ENCODE measurements around the gene CLDN11.

The CLDN11 gene

DNA sequence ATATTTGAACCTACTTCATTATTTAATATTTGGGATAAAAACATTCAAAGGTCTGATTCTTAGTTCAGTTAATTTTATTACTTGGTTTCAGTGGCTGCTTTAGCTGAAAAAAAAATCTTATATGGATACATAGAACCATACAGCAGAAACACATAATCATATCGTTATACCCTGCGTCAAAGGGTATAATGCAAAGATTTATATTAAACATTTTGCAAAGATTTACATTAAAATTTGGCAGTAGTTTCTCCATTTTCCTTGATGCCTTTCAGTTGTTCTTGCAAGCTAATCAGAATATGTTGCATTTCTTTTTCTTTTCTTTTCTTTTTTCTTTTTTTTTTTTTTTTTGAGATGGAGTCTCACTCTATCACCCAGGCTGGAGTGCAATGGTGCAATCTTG, 31.4 kb downstream of the CLDN11 start:
- H3K36me3 ChIP-seq (ENCODE audit: control insufficient read depth, insufficient read depth, low read length, severe bottlenecking) = no peaks in the 10 kb centered on the region
- H3K4me3 ChIP-seq (ENCODE audit: low read length) = no peak overlapping the region
- no peaks in the 10 kb centered on the region for H3K9me3 ChIP-seq (ENCODE audit: control insufficient read depth, low read length)
- no peak overlapping the region for H3K9ac ChIP-seq (ENCODE audit: low read length)
- H3K27me3 ChIP-seq (replicated peaks; ENCODE audit: control insufficient read depth, insufficient read depth, low read length) = no peaks in the 10 kb centered on the region
- H3K4me1 ChIP-seq (ENCODE audit: control insufficient read depth, insufficient read depth, low read length) = peaks cover 7% of the 10 kb centered on the region
- DNase-seq (ENCODE audit: low read depth) = no peak

DNA sequence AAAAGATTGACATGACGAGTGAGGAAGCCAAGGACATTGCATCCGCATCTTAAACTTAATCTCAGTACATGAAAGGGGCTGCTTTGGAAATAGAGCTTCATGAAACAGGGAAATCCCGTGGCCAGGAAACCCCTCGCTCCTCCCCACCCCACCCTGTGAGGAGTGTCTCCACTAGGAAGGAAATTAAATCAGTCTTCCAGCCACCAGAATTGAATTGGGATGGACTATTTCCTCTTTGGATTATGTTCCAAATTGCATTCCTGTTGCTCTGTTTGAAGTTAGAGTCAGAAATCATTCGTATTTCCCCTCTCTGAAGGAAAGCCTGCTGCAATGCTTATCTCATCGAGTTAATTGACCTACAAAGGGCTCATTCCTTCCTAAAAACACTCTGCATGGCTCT, 35.8 kb downstream of the CLDN11 start:
- no peaks in the 10 kb centered on the region for H3K4me1 ChIP-seq (ENCODE audit: control insufficient read depth, insufficient read depth, low read length)
- H3K36me3 ChIP-seq (ENCODE audit: control insufficient read depth, insufficient read depth, low read length, severe bottlenecking) = no peaks in the 10 kb centered on the region
- no peak overlapping the region for H3K9ac ChIP-seq (ENCODE audit: low read length)
- no peaks in the 10 kb centered on the region for H3K9me3 ChIP-seq (ENCODE audit: control insufficient read depth, low read length)
- H3K4me3 ChIP-seq (ENCODE audit: low read length) = no peak overlapping the region
- H3K27me3 ChIP-seq (replicated peaks; ENCODE audit: control insufficient read depth, insufficient read depth, low read length) = no peaks in the 10 kb centered on the region
- no peak for DNase-seq (ENCODE audit: low read depth)

DNA sequence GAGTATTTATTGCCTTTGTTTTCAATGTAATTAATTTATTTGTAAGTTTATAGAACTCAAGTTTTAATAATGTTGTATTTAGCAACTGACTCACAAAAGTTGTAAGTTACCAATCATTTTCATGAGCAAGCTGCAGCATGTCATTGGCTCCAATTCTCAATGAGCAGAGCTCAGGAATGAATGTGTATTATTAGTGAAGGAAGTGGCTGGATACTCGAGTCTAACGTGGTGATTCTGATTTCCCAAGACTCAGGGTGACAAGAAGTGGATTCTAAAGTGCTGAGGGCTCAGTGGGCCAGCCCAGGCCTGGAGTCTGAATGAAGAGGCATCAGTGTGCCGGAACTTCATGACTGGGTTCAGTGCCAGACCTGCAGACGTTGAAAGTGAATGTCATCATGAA, 39.6 kb downstream of the CLDN11 start:
- no peak for DNase-seq (ENCODE audit: low read depth)
- H3K9me3 ChIP-seq (ENCODE audit: control insufficient read depth, low read length) = no peaks in the 10 kb centered on the region
- H3K27me3 ChIP-seq (replicated peaks; ENCODE audit: control insufficient read depth, insufficient read depth, low read length) = no peaks in the 10 kb centered on the region
- H3K4me1 ChIP-seq (ENCODE audit: control insufficient read depth, insufficient read depth, low read length) = no peaks in the 10 kb centered on the region
- H3K9ac ChIP-seq (ENCODE audit: low read length) = no peak overlapping the region
- no peaks in the 10 kb centered on the region for H3K36me3 ChIP-seq (ENCODE audit: control insufficient read depth, insufficient read depth, low read length, severe bottlenecking)
- no peak overlapping the region for H3K4me3 ChIP-seq (ENCODE audit: low read length)

DNA sequence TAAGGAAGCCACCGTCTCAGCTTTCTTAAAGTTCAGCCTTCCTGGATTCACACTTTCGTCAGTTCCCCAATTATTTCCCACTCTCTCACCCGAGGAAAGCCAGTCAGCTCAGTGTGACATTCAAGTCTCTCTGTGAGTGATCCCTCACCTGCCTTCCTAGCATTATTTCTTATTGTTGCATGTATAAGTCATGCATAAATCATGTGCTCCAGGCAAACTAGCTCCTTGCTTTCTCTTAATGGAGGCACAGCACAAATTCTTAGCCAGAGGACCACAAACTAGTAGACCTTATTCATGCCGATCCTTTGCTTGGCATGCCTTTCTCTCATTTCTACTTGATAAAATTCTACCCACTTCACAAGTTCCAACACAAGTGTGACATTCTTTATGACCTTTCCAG, 44.3 kb downstream of the CLDN11 start:
- Histone ChIP-seq H3K9me3 (ENCODE audit: control insufficient read depth, low read length) (no peaks in the 10 kb centered on the region), H3K4me3 (ENCODE audit: low read length) (no peak overlapping the region), H3K27me3 (replicated peaks; ENCODE audit: control insufficient read depth, insufficient read depth, low read length) (no peaks in the 10 kb centered on the region), H3K36me3 (ENCODE audit: control insufficient read depth, insufficient read depth, low read length, severe bottlenecking) (no peaks in the 10 kb centered on the region), H3K4me1 (ENCODE audit: control insufficient read depth, insufficient read depth, low read length) (no peaks in the 10 kb centered on the region), H3K9ac (ENCODE audit: low read length) (no peak overlapping the region)
- DNase-seq (ENCODE audit: low read depth) = no peak

- H3K27me3 ChIP-seq (replicated peaks; ENCODE audit: control insufficient read depth, insufficient read depth, low read length) = no peaks in the 10 kb centered on the region
- H3K36me3 ChIP-seq (ENCODE audit: control insufficient read depth, insufficient read depth, low read length, severe bottlenecking) = no peaks in the 10 kb centered on the region
- no peak overlapping the region for H3K4me3 ChIP-seq (ENCODE audit: low read length)
- H3K9ac ChIP-seq (ENCODE audit: low read length) = no peak overlapping the region
- no peak for DNase-seq (ENCODE audit: low read depth)
- H3K9me3 ChIP-seq (ENCODE audit: control insufficient read depth, low read length) = no peaks in the 10 kb centered on the region
- peaks cover 27% of the 10 kb centered on the region for H3K4me1 ChIP-seq (ENCODE audit: control insufficient read depth, insufficient read depth, low read length)
Measured at GRCh38 chr3:170465955-170466354, 47.3 kb downstream of the CLDN11 start.

DNA sequence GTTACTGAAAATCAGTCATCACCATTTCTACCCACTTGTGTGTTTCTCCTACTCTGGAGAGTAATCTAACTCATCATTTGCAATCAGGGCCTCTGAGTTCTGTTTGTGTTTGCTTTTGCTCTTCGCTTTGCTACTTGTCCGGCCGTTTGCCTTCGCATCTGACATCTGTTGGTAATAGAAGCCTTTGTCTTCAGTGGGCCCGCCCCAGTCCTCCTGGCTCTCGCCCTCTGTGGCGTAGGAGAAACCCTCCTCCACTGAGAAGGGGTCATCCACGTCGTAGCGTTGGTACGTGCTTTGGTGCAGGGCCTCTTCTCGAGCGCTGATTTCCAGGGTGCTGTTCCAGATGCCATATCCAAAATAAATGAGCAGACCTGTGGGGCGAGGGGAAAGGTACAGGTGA, 48.3 kb downstream of the CLDN11 start:
- Histone ChIP-seq H3K4me3 (ENCODE audit: low read length) (no peak overlapping the region), H3K36me3 (ENCODE audit: control insufficient read depth, insufficient read depth, low read length, severe bottlenecking) (no peaks in the 10 kb centered on the region), H3K27me3 (replicated peaks; ENCODE audit: control insufficient read depth, insufficient read depth, low read length) (no peaks in the 10 kb centered on the region), H3K9me3 (ENCODE audit: control insufficient read depth, low read length) (no peaks in the 10 kb centered on the region), H3K9ac (ENCODE audit: low read length) (no peak overlapping the region), H3K4me1 (ENCODE audit: control insufficient read depth, insufficient read depth, low read length) (peaks cover 30% of the 10 kb centered on the region)
- DNase-seq (ENCODE audit: low read depth) = no peak

GRCh38 chr3:170467571-170468147, 49.0 kb downstream of the CLDN11 start:
- Histone ChIP-seq H3K4me3 (ENCODE audit: low read length) (no peak overlapping the region), H3K9me3 (ENCODE audit: control insufficient read depth, low read length) (no peaks in the 10 kb centered on the region), H3K4me1 (ENCODE audit: control insufficient read depth, insufficient read depth, low read length) (peaks cover 30% of the 10 kb centered on the region), H3K9ac (ENCODE audit: low read length) (no peak overlapping the region), H3K36me3 (ENCODE audit: control insufficient read depth, insufficient read depth, low read length, severe bottlenecking) (no peaks in the 10 kb centered on the region), H3K27me3 (replicated peaks; ENCODE audit: control insufficient read depth, insufficient read depth, low read length) (no peaks in the 10 kb centered on the region)
- DNase-seq (ENCODE audit: low read depth) = no peak

DNA sequence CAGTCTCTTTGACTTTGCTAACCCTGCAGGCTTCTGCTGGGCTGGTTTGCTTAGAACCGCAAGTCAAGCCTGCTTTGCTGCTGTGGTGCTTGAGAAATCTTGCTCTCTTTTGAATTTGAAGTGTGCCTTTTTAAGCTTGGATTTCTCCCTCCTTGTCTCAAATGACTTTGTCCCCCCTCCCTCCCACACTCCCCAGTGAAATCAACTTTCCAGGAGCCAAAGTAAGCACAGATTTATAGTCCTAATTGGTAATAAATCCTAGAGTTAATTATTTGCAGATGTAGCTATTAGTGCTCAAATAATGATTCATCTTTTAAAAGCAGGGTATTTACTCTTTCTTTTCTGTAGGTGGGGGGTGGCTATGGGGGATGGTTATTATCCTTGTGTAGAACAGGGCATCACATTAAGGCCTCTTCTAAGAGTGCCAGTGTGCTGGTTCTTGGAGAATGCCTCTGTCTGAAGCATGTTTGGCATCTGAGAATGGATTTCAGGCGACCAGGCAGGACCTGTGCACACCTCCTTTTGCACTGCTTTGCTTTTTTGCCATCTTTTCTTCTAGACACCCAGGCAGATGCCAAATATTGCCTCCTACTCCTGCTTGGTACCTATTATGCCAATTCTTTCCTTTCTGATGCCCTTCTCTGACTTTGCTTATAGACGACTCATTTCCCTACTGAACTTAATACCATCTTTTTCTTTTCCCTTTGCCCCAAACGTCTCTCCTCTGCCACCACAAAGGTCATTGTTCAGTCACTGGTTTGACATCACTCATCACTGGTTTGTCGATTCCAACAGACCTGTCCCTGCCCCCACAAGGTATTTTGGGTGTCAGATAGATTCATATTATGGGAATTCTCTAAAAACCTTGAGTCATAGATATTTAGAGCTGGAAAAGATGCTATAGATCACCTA, 50.7 kb downstream of the CLDN11 start:
- DNase-seq (ENCODE audit: low read depth) = peak; percentile 49
- peaks cover 30% of the 10 kb centered on the region for H3K4me1 ChIP-seq (ENCODE audit: control insufficient read depth, insufficient read depth, low read length)
- H3K27me3 ChIP-seq (replicated peaks; ENCODE audit: control insufficient read depth, insufficient read depth, low read length) = no peaks in the 10 kb centered on the region
- H3K9me3 ChIP-seq (ENCODE audit: control insufficient read depth, low read length) = no peaks in the 10 kb centered on the region
- peak overlapping the region; percentile 70 for H3K9ac ChIP-seq (ENCODE audit: low read length)
- H3K4me3 ChIP-seq (ENCODE audit: low read length) = no peak overlapping the region
- no peaks in the 10 kb centered on the region for H3K36me3 ChIP-seq (ENCODE audit: control insufficient read depth, insufficient read depth, low read length, severe bottlenecking)

DNA sequence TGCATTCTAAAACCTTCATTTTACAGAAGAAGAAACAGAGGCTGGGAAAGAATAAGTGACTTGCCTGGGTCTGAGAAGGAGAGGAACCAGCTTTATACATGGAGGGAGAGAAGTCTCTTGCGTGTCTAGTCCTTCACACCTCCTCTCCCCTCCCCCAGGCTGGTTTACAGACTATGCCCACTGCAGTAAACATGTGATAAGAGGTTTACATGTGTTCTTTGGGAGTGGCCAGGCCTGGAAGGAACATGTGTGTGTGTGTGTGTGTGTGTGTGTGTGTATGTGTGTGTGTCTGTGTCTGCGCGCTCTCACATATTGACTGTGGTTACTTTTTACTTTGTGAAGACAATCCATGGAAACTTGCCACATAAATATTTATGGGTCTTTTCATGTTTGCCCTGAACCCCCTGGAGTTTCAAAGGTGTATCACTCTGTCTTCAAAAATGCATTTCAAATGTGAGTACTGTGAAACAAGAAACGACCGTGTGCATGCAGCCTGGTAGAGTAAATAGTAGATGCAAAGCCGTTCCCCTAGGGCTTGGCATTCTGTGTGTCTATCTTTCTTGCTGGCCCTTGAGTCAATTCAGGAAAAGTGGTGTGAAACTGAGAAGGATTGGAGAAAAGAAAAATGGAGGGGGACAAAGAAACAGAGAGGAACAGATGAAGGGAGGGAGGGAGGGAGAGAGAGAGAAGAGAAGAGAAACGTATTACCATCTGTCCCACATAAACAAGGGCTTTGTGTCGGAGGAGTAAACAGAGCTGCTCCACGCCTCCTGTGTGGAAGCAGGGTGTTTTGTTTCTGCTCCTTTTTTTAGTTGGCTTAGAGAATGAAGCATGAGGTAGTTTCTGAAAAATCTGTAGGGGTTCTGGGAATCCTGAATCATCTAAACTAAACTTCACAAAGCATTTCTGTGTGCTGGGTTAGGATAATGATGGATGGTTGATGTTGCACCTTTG, 51.7 kb downstream of the CLDN11 start:
- Histone ChIP-seq H3K4me3 (ENCODE audit: low read length) (peak overlapping the region; percentile 7), H3K4me1 (ENCODE audit: control insufficient read depth, insufficient read depth, low read length) (peaks cover 36% of the 10 kb centered on the region), H3K36me3 (ENCODE audit: control insufficient read depth, insufficient read depth, low read length, severe bottlenecking) (no peaks in the 10 kb centered on the region), H3K27me3 (replicated peaks; ENCODE audit: control insufficient read depth, insufficient read depth, low read length) (no peaks in the 10 kb centered on the region), H3K9ac (ENCODE audit: low read length) (peak overlapping the region; percentile 68), H3K9me3 (ENCODE audit: control insufficient read depth, low read length) (no peaks in the 10 kb centered on the region)
- peak; percentile 63 for DNase-seq (ENCODE audit: low read depth)

GRCh38 chr3:170471149-170471548, 52.5 kb downstream of the CLDN11 start:
- no peak for DNase-seq (ENCODE audit: low read depth)
- Histone ChIP-seq H3K4me1 (ENCODE audit: control insufficient read depth, insufficient read depth, low read length) (peaks cover 39% of the 10 kb centered on the region), H3K9me3 (ENCODE audit: control insufficient read depth, low read length) (no peaks in the 10 kb centered on the region), H3K27me3 (replicated peaks; ENCODE audit: control insufficient read depth, insufficient read depth, low read length) (no peaks in the 10 kb centered on the region), H3K4me3 (ENCODE audit: low read length) (peak overlapping the region; percentile 7), H3K9ac (ENCODE audit: low read length) (peak overlapping the region; percentile 21), H3K36me3 (ENCODE audit: control insufficient read depth, insufficient read depth, low read length, severe bottlenecking) (no peaks in the 10 kb centered on the region)

- DNase-seq (ENCODE audit: low read depth) = no peak
- no peak overlapping the region for H3K4me3 ChIP-seq (ENCODE audit: low read length)
- no peak overlapping the region for H3K9ac ChIP-seq (ENCODE audit: low read length)
- H3K9me3 ChIP-seq (ENCODE audit: control insufficient read depth, low read length) = no peaks in the 10 kb centered on the region
- no peaks in the 10 kb centered on the region for H3K36me3 ChIP-seq (ENCODE audit: control insufficient read depth, insufficient read depth, low read length, severe bottlenecking)
- H3K4me1 ChIP-seq (ENCODE audit: control insufficient read depth, insufficient read depth, low read length) = peaks cover 38% of the 10 kb centered on the region
- H3K27me3 ChIP-seq (replicated peaks; ENCODE audit: control insufficient read depth, insufficient read depth, low read length) = no peaks in the 10 kb centered on the region
Measured at GRCh38 chr3:170473358-170473757, 54.7 kb downstream of the CLDN11 start.
